Skeletal muscle tissue (tissue), 4 donors: Measurements from ENCODE around the gene SRPK1. TPM values are rescaled to one million over a fixed set of nuclear protein-coding genes. Genes with fewer than 3 reads are reported as not detected.
"Not testable (repeated sequence)": the region's sequence is repeated elsewhere in the genome, so short reads cannot be mapped to it uniquely, and the experiment has no call there.

Experiments
- H3K27ac ChIP-seq: one replicate; pipeline ENCODE4 v1.7.0; 2013; ENCODE audit warnings: mild to moderate bottlenecking, low read depth, low read length, inconsistent platforms
- H3K27me3 ChIP-seq, 3 donors: one replicate each; pipeline ENCODE4 v1.7.0; 2013; ENCODE audit warnings: low read length in 3 of 3; ENCODE audit not compliant: control insufficient read depth in 3 of 3, insufficient read depth in 3 of 3
- H3K36me3 ChIP-seq, 3 donors: one replicate each; pipeline ENCODE4 v1.7.0; 2013; ENCODE audit warnings: low read length in 3 of 3; ENCODE audit not compliant: control insufficient read depth in 3 of 3, insufficient read depth in 3 of 3
- H3K4me1 ChIP-seq, 3 donors: one replicate each; pipeline ENCODE4 v1.7.0; 2013; ENCODE audit warnings: low read length in 3 of 3, mild to moderate bottlenecking in 3 of 3; ENCODE audit not compliant: control insufficient read depth in 3 of 3, insufficient read depth in 3 of 3
- H3K4me3 ChIP-seq, 3 donors: one replicate each; pipeline ENCODE4 v1.7.0; 2013; ENCODE audit warnings: low read length in 3 of 3
- H3K9ac ChIP-seq, 3 donors: one replicate each; pipeline ENCODE4 v1.7.0; 2013; ENCODE audit warnings: low read length in 3 of 3, mild to moderate bottlenecking in 3 of 3, moderate library complexity in 2 of 3, low read depth in 1 of 3
- H3K9me3 ChIP-seq, 3 donors: one replicate each; pipeline ENCODE4 v1.7.0; 2013; ENCODE audit warnings: low read length in 3 of 3; ENCODE audit not compliant: control insufficient read depth in 3 of 3
- total RNA-seq: library from RNA; depleted of rRNA; stranded (reverse); fragments of >200 nt; gene quantifications from one replicate; pipeline ENCODE4 v1.2.3, GENCODE V29; 2014
- donor health status: Osteomylitis.

Gene SRPK1
- total RNA-seq, 1 donor from 2014 or later: 15.1 TPM

- Histone ChIP-seq H3K9ac (peak overlapping the region; percentile 23 to 70 (median 26)), H3K4me1 (peaks cover 13 to 23% (median 19%) of the 10 kb centered on the region in 3 donors), H3K27me3 (no peaks in the 10 kb centered on the region), H3K4me3 (peak overlapping the region; percentile 80 to 90 (median 83)), H3K27ac (no peak overlapping the region), H3K36me3 (peaks cover 0 to 5% (median 0%) of the 10 kb centered on the region in 3 donors), H3K9me3 (no peaks in the 10 kb centered on the region)
These were observed 1.6 kb downstream of the SRPK1 start for GRCh38 chr6:35919085-35919826.

DNA sequence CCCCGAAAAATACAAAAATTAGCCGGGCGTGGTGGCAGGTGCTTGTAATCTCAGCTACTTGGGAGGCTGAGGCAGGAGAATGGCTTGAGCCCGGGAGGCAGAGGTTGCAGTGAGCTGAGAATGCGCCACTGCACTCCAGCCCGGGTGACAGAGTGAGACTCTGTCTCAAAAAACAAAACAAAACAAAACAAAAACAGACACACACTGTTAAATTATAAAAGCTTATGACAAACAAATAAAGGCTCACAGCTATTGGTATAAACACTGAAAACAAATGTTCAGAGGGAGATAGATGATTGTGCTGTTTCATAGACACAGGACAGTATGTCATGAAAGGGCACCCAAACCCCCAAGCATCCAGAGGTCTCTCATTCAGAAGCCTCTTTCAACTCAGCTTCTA, 4.0 kb downstream of the SRPK1 start:
- H3K27ac ChIP-seq, H3K27me3 ChIP-seq, H3K36me3 ChIP-seq, H3K4me3 ChIP-seq, H3K9ac ChIP-seq, H3K9me3 ChIP-seq: not testable (repeated sequence)
- H3K4me1 ChIP-seq: peaks cover 13 to 19% (median 18%) of the 10 kb centered on the region in 3 donors

DNA sequence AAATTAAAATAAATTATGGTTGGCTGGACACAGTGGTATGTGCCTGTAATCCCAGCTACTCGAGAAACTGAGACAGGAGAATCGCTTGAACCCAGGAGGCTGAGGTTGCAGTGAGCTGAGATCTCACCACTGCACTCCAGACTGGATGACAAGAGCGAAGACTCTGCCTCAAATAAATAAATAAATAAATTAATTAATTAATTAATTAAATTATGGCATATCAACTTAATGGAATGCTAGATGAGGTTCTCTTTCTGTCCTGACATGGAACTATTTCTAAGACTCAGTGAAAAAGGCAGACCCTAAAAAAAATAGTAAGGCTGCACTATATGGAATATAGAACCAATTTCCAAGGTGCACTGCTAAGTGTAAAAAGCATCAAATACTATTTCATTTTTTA, 4.8 kb downstream of the SRPK1 start:
- Histone ChIP-seq H3K4me3 (no peak overlapping the region), H3K27ac (no peak overlapping the region), H3K36me3 (peaks cover 0 to 5% (median 0%) of the 10 kb centered on the region in 3 donors), H3K9me3 (no peaks in the 10 kb centered on the region), H3K27me3 (no peaks in the 10 kb centered on the region), H3K9ac (no peak overlapping the region), H3K4me1 (peaks cover 13 to 16% (median 15%) of the 10 kb centered on the region in 3 donors)

- Histone ChIP-seq H3K9me3 (no peaks in the 10 kb centered on the region), H3K27ac (no peak overlapping the region), H3K9ac (no peak overlapping the region), H3K36me3 (peaks cover 0 to 5% (median 0%) of the 10 kb centered on the region in 3 donors), H3K4me1 (peaks cover 5 to 8% (median 7%) of the 10 kb centered on the region in 3 donors), H3K4me3 (no peak overlapping the region), H3K27me3 (no peaks in the 10 kb centered on the region)
These were observed 6.4 kb downstream of the SRPK1 start for GRCh38 chr6:35914536-35914935.

GRCh38 chr6:35911871-35912653, 8.8 kb downstream of the SRPK1 start:
- no peaks in the 10 kb centered on the region for H3K9me3 ChIP-seq
- no peaks in the 10 kb centered on the region for H3K4me1 ChIP-seq
- no peaks in the 10 kb centered on the region for H3K36me3 ChIP-seq
- H3K9ac ChIP-seq: no peak overlapping the region
- no peak overlapping the region for H3K27ac ChIP-seq
- no peaks in the 10 kb centered on the region for H3K27me3 ChIP-seq
- no peak overlapping the region for H3K4me3 ChIP-seq

GRCh38 chr6:35909571-35909970, 11.3 kb downstream of the SRPK1 start:
- H3K36me3 ChIP-seq, H3K4me1 ChIP-seq, H3K9ac ChIP-seq: not testable (repeated sequence)

DNA sequence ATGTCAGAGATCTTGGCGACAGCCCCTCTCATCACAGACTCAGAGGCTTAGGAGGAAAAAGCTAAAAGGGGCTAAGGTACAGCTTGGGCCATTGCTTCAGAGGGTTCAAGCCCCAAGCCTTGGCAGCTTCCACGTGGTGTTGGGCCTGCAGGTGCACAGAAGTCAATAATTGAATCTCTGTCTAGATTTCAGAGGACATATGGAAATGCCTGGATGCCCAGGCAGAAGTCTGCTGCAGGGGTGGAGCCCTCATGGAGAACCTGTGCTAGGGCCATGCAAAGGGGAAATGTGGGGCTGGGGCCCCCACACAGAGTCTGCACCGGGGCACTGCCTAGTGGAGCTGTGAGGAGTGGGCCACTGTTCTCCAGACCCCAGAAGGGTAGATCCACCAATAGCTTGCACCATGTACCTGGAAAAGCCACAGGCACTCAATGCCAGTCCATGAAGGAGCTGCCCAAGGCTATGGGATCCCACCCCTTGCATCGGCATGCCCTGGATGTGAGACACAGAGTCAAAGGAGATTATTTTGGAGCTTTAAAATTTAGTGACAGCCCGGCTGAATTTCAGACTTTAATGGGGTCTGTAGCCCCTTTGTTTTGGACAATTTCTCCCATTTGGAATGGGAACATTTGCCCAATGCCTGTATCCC, 12.0 kb downstream of the SRPK1 start:
- not testable (repeated sequence) for H3K36me3 ChIP-seq, H3K9me3 ChIP-seq, H3K9ac ChIP-seq

More at GRCh38 chr6:35909571-35909970, 11.3 kb downstream of the SRPK1 start:
- not testable (repeated sequence) for H3K9me3 ChIP-seq, H3K4me3 ChIP-seq, H3K27me3 ChIP-seq, H3K27ac ChIP-seq

GRCh38 chr6:35907750-35908149, 13.1 kb downstream of the SRPK1 start:
- no peaks in the 10 kb centered on the region for H3K27me3 ChIP-seq
- no peaks in the 10 kb centered on the region for H3K9me3 ChIP-seq
- H3K4me1 ChIP-seq: no peaks in the 10 kb centered on the region
- H3K36me3 ChIP-seq: no peaks in the 10 kb centered on the region
- no peak overlapping the region for H3K27ac ChIP-seq
- no peak overlapping the region for H3K9ac ChIP-seq
- no peak overlapping the region for H3K4me3 ChIP-seq

More for the DNA sequence above, 12.0 kb downstream of the SRPK1 start:
- H3K27me3 ChIP-seq, H3K27ac ChIP-seq, H3K4me3 ChIP-seq, H3K4me1 ChIP-seq: not testable (repeated sequence)

- H3K36me3 ChIP-seq: peaks cover 0 to 2% (median 0%) of the 10 kb centered on the region in 3 donors
These were observed 14.4 kb downstream of the SRPK1 start for GRCh38 chr6:35906499-35906846.

More at GRCh38 chr6:35906499-35906846, 14.4 kb downstream of the SRPK1 start:
- H3K4me1 ChIP-seq: no peaks in the 10 kb centered on the region
- H3K9ac ChIP-seq: no peak overlapping the region
- H3K9me3 ChIP-seq: no peaks in the 10 kb centered on the region
- H3K4me3 ChIP-seq: no peak overlapping the region
- no peak overlapping the region for H3K27ac ChIP-seq
- H3K27me3 ChIP-seq: no peaks in the 10 kb centered on the region
